Left lung (tissue), 10 donors: ENCODE measurements around the gene LTBP2. TPM values are rescaled to one million over a fixed set of nuclear protein-coding genes. Genes with fewer than 3 reads are reported as not detected.

Experiments
- ATAC-seq: fragments of 200-7000 bp; cut with Tn5 transposase; one replicate; pipeline ENCODE4 v1.9.1; 2020; ENCODE audit warnings: moderate library complexity
- DNase-seq, 4 donors: peaks; one replicate each; pipeline ENCODE4 v3.0.0-alpha.2; 2013 to 2020
- H3K27ac ChIP-seq, 2 donors: fragments of 200-600 bp; sonication (generic) in 1 of 2; one replicate each; pipeline versions ENCODE4 v1.5.0 to v1.8.0; 2020 to 2021
- H3K27me3 ChIP-seq, 2 donors: fragments of 200-600 bp; sonication (generic) in 1 of 2; one replicate each; pipeline versions ENCODE4 v1.5.0 to v1.8.0; 2020 to 2021
- H3K36me3 ChIP-seq, 2 donors: fragments of 200-600 bp; sonication (generic) in 1 of 2; one replicate each; pipeline versions ENCODE4 v1.5.0 to v1.8.0; 2020 to 2021
- H3K4me1 ChIP-seq, 2 donors: fragments of 200-600 bp; one replicate each; pipeline ENCODE4 v1.8.0; 2021
- H3K4me3 ChIP-seq, 2 donors: fragments of 200-600 bp; sonication (generic) in 1 of 2; one replicate each; pipeline versions ENCODE4 v1.5.0 to v1.8.0; 2020 to 2021; ENCODE audit warnings: mild to moderate bottlenecking in 1 of 2
- H3K9me3 ChIP-seq, 2 donors: fragments of 200-600 bp; sonication (generic) in 1 of 2; one replicate each; pipeline versions ENCODE4 v1.5.0 to v1.8.0; 2020 to 2021
- intact Hi-C, 2 donors: fragments of 100-400 bp; cut with DNase I; formaldehyde crosslinking; loops; one replicate each; pipeline versions ENCODE4 v1.11.2 to v1.14.2; 2022
- polyA plus RNA-seq, 6 donors: library from polyadenylated mRNA; unstranded; fragments of 120-200 nt; gene quantifications; one replicate each; pipeline ENCODE4 v1.2.1, GENCODE V29; 2013; ENCODE audit not compliant: insufficient read length in 6 of 6
- total RNA-seq, 2 donors: library from RNA; stranded (reverse); fragmentation: NEBNext Ultra II Directional; extraction: Animal tissue kit (Norgen Biotek cat#: 25700); gene quantifications; one replicate each; pipeline ENCODE4 v1.2.1, GENCODE V29; 2021
- TF ChIP-seq, protein P1 (sequence below), 2 donors: fragments of 200-600 bp; sonication (generic) in 1 of 2; IDR thresholded peaks; one replicate each; pipeline versions ENCODE4 v1.5.0 to v1.8.0; 2021; ENCODE audit warnings: antibody characterized with exemption in 2 of 2
- donor health status: DM: no; HTN: yes; CAD: no.
- donor health status: DM: no; HTN: no; CAD: no.

The LTBP2 gene
- total and polyA plus RNA-seq, 8 donors: 14.0 to 154 (median 19.3) TPM

DNA sequence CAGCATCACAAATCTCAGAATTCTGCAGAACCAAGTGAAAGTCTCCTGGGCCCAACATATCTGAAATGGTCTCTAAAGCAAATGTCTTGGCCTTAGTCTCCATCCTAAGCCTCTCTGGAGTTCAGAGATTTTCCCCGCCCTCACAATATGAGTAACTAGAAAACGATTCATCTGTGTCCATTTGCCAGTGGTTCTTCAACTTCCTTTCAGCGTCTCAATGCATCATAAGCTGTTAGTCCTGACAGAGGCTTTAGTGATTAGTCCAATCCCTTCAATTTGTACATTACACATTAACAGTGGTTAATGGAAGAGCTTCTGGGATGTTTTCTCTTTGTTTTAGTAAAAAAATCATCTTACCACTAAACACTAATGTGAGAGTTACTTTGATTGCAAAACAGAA, 136.4 kb downstream of the LTBP2 start:
- Histone ChIP-seq H3K27ac (no peak overlapping the region), H3K36me3 (peaks cover 0 to 84% of the 10 kb centered on the region in 2 donors), H3K4me1 (no peaks in the 10 kb centered on the region), H3K9me3 (no peaks in the 10 kb centered on the region), H3K27me3 (no peaks in the 10 kb centered on the region), H3K4me3 (no peak overlapping the region)
- intact Hi-C loops: no loop called here
- TF ChIP-seq, protein P1, sequence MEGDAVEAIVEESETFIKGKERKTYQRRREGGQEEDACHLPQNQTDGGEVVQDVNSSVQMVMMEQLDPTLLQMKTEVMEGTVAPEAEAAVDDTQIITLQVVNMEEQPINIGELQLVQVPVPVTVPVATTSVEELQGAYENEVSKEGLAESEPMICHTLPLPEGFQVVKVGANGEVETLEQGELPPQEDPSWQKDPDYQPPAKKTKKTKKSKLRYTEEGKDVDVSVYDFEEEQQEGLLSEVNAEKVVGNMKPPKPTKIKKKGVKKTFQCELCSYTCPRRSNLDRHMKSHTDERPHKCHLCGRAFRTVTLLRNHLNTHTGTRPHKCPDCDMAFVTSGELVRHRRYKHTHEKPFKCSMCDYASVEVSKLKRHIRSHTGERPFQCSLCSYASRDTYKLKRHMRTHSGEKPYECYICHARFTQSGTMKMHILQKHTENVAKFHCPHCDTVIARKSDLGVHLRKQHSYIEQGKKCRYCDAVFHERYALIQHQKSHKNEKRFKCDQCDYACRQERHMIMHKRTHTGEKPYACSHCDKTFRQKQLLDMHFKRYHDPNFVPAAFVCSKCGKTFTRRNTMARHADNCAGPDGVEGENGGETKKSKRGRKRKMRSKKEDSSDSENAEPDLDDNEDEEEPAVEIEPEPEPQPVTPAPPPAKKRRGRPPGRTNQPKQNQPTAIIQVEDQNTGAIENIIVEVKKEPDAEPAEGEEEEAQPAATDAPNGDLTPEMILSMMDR (IDR thresholded peaks at IDR 0.05): no peak
- DNase-seq (no peak), ATAC-seq (no peak)

DNA sequence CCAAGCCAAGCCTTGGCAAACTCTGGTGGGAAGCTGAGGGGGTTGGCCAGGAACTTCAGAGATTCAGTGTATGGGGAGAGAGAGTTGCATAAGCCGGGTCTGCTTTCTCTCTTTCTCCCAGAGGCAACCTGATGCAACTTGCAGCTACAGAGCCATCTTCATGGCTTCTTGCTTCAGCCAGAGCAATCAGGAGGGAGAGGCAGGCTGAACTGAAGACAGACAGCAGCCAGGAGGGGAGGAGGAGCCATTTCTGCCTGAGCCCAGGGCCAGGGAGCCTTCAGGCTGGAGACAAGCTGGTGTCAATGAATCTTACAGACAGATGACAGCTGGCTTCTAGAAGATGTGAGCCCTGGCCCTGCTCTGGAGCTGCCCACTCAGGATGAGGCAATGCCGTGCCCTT, 137.7 kb downstream of the LTBP2 start:
- DNase-seq (no peak), ATAC-seq (no peak)
- TF ChIP-seq, protein P1 (IDR thresholded peaks at IDR 0.05): no peak
- no peak overlapping the region for H3K27ac ChIP-seq
- H3K4me3 ChIP-seq: no peak overlapping the region
- H3K4me1 ChIP-seq: peaks cover 0 to 9% of the 10 kb centered on the region in 2 donors
- peaks cover 0 to 82% of the 10 kb centered on the region in 2 donors for H3K36me3 ChIP-seq
- intact Hi-C loops: no loop called here
- H3K9me3 ChIP-seq: no peaks in the 10 kb centered on the region
- no peaks in the 10 kb centered on the region for H3K27me3 ChIP-seq

DNA sequence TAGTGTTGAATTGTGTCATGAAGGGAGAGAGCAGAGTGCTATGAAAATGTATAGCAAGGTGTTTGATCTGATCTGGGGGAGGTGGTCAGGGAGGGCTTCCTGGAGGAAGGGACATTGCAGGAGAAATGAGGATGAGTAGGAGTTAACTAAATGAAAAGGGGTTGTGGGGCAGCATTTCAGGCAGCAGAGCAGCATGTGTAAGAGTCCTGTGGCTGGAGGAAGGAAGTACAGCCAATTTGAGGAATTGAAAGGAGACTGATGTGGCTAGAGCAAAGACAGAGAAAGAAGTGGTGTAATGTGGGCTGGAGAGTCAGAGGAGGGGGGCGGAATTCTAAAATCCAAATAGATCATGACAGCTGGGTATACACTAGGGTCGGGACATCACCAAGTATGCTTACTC, 139.4 kb downstream of the LTBP2 start:
- Histone ChIP-seq H3K27ac (no peak overlapping the region), H3K4me3 (no peak overlapping the region), H3K36me3 (peaks cover 0 to 65% of the 10 kb centered on the region in 2 donors), H3K27me3 (no peaks in the 10 kb centered on the region), H3K9me3 (no peaks in the 10 kb centered on the region), H3K4me1 (peaks cover 0 to 10% of the 10 kb centered on the region in 2 donors)
- intact Hi-C loops: no loop called here
- DNase-seq: no peak
- peak; percentile 36 for ATAC-seq
- TF ChIP-seq, protein P1 (IDR thresholded peaks at IDR 0.05): no peak

DNA sequence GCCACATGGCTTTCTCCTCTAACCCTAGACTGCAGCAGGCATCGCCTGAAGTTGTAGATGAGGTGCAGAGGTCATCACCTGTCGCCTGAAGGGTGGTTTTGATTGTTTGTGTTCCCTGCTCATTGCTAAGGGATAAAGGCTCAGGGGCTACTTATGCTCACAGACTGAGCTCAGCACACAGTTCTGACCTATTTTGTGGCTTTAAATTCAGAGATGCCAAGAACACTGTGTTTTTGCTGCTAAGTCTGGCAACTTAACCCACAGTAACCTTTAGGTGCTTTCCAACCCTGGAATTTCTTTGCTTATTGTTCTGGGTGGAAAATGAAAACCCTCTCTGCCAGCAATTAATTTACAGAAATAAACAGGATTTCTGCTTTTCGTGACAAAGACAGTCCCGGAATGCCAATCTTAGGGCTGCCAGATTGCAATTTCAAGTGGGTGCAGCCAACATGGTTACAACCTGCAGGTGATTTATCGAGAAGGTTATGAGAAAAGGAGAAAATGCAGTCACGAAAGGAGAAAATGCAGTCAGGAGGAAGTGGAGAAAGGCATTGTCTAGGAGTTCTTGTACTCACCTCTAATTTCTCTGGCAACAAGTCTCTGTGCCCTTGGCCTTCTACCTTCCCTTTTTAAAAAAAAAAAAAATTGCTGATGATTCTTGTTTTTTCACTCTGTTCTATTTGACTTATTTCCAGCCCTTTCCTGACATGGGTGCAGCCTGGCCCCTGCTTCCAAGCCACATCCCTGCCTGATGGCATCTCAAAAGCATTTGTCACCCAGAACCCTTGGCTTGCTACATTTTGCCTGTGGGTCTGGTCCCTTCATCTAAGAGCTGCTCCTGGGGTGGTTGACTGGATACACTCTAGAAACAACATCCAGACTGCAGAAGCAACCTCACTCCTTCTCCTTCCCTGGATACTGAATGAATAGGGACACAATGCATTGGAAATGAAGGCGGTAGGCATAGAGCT, 142.2 kb downstream of the LTBP2 start:
- Histone ChIP-seq H3K27ac (no peak overlapping the region), H3K36me3 (peaks cover 0 to 44% of the 10 kb centered on the region in 2 donors), H3K9me3 (no peaks in the 10 kb centered on the region), H3K4me3 (no peak overlapping the region), H3K4me1 (peaks cover 0 to 10% of the 10 kb centered on the region in 2 donors), H3K27me3 (no peaks in the 10 kb centered on the region)
- intact Hi-C loops: no loop called here
- no peak for DNase-seq
- TF ChIP-seq, protein P1 (IDR thresholded peaks at IDR 0.05): no peak
- no peak for ATAC-seq

DNA sequence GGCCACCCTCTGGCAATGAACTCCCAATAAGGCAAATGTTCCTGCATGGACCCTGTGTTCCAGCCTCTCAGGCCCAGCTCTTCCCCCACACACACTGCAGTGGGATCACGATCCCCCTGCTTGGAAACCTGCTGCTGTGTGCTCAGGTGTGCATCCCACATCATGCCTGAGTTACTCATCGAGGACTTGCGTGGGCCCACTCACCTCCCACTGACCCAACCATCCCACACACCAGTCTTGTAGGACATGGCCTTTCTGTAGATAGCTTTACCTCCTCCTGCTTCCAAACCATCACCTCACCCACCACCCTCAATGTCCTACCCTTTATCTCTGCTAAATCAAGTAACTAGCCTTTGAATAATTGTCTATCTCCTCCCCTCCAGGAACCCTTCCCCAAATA, 143.5 kb downstream of the LTBP2 start:
- H3K9me3 ChIP-seq: no peaks in the 10 kb centered on the region
- no peak for ATAC-seq
- intact Hi-C loops: no loop called here
- TF ChIP-seq, protein P1 (IDR thresholded peaks at IDR 0.05): no peak
- H3K4me3 ChIP-seq: no peak overlapping the region
- H3K36me3 ChIP-seq: peaks cover 0 to 31% of the 10 kb centered on the region in 2 donors
- no peak overlapping the region for H3K27ac ChIP-seq
- DNase-seq: no peak
- H3K27me3 ChIP-seq: no peaks in the 10 kb centered on the region
- peaks cover 0 to 10% of the 10 kb centered on the region in 2 donors for H3K4me1 ChIP-seq
